ENCODE measurements around the gene PPM1N. TPM values are rescaled to one million over a fixed set of nuclear protein-coding genes. Genes with fewer than 3 reads are reported as not detected.

The PPM1N gene
- polyA plus RNA-seq, 4 donors: 0.22 to 0.62 (median 0.34) TPM

DNA sequence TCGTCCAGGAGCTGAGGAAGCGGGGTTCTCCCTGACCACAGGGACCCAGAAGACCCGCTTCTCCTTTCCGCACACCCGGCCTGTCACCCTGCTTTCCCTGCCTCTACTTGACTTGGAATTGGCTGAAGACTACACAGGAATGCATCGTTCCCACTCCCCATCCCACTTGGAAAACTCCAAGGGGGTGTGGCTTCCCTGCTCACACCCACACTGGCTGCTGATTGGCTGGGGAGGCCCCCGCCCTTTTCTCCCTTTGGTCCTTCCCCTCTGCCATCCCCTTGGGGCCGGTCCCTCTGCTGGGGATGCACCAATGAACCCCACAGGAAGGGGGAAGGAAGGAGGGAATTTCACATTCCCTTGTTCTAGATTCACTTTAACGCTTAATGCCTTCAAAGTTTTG, 27.9 kb downstream of the PPM1N start:
- no peak for DNase-seq (ENCODE audit: low read depth in 4 of 4, low spot score in 2 of 4)

DNA sequence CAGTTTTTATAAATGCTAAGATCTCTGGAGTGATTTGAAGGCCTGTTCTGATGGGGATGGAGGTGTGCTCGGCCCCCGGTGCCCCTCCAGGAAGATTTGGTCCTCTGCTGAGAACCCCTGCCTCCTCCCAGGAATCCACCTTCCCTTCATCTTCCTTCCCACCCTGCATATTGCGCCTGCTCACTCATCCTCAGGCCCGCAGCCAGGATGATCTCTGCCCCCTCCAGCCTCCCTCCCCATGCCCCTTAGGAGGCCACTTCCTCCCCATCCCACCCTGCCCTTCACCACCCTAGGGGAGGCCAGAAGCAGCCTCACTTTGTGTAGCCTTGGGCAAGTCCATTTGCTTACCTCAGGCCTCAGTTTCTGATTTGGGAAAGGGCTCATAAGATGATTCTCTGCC, 28.7 kb downstream of the PPM1N start:
- DNase-seq (ENCODE audit: low read depth in 4 of 4, low spot score in 2 of 4): no peak

GRCh38 chr19:45527731-45528130, 29.5 kb downstream of the PPM1N start:
- no peak for DNase-seq (ENCODE audit: low read depth in 4 of 4, low spot score in 2 of 4)

DNA sequence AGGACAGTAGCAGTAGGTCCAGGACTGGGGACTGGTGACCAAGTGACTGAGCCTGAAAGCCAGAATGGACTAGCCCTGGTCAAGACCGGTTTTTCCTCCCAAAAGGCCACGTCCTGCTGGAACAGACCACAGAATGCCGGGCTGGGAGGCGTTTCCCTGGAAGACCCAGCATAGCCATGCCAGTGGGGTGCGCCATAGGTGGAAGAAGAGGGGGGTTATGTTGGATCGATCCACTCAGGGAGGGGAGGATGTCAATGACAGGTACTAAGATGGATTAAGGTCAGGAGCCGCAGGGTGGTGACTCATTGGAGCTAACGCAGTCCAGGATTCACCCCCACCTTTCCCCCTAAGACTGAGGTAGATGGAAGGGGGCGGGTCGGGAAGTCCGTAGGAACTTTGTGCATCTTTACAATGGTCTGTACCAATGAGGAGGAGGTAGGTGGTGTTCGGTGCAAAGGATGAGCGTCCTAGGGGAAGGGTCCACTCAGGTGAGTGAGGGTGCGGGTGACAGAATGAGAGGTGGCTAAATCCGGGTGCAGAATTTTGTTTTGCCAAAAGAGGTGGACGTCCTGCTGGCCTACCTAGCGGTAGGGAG, 30.0 kb downstream of the PPM1N start:
- DNase-seq (ENCODE audit: low read depth in 4 of 4, low spot score in 2 of 4): no peak

DNA sequence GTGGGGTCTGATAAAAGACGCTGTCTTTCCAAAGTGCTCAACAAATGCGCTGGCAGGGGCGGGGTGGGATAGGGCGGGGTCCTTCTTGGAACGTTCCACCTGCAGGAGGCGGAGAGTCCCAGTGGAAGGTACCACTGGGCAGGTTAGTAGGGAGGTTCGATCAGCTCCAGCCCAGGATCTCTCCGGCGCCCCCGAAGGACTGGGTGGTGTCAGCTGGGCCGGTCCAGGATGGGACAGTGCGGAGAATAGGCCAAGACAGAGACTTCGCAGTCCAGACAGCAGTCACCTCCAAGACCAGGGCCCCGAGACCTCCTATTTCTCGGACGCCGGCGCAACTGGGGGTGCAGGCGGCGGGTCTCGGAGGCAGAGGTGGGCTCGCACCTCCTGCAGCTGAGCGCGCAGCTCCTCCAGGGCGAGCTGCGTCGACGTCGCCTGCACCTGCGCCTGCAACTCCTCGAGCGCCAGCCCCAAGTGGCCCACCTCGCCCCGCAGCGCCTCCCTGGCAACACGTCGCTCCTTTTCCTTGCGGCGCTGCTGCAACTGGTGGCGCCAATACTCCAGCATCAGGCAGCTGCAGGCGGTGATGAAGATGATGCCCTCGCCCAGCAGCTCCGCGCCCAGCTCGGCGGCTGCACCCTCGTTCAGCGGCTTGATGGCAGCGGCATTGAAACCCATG, 30.6 kb downstream of the PPM1N start:
- no peak for DNase-seq (ENCODE audit: low read depth in 4 of 4, low spot score in 2 of 4)

DNA sequence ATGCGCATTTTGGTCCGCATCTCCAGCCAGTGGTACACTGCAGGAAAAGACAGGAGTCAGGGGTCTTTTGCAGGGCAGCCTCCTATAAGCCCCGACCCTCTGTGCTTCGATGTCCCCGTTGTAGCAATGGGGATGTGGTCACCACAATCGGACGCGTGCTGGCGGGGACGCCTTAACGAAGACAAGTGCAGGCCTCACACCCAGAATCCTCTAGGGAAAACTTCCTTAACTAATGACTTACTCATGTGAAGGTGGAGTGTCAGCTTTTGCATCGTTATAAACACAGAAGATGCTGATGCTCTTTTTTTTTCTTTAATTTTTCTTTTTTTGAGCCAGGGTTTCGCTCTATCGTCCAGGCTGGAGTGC, 31.2 kb downstream of the PPM1N start:
- DNase-seq (ENCODE audit: low read depth in 4 of 4, low spot score in 2 of 4): no peak

DNA sequence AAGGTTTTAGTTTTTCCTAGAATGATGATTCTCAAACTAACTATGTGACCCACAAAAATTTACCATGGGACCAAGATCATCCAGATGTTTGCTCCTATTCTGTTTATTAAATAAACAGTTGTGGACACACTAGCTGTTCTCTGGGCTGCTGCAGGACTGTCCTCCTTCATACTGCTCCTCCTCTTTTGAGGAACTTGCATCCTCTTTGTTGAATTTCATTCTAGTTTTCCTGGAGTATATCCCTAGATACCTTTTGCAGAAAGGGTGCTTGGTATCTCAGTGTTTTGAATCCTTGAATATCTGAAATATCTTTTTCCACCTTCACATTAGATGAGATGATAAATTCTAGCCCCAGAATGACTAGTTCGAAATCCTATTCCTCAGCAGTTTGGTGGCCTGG, 33.1 kb downstream of the PPM1N start:
- DNase-seq (ENCODE audit: low read depth in 4 of 4, low spot score in 2 of 4): no peak

DNA sequence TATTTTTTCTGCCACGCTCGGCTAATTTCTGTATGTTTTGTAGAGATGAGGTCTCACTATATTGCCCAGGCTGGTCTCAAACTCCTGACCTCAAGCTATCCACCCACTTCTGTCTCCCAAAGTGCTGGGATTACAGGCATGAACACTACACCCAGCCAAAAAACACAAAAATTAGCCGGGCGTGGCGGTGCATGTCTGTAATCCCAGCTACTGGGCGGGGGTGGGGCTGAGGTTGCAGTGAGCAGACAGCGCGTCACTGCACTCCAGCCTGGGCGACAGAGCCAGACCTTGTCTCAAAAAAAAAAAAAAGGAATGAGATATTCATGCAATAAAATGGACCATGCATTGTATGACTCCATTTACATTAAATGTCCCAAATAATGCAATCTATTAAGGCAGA, 41.2 kb downstream of the PPM1N start:
- no peak for DNase-seq (ENCODE audit: low read depth in 4 of 4, low spot score in 2 of 4)

- DNase-seq (ENCODE audit: low read depth in 4 of 4, low spot score in 2 of 4): no peak
Observed at GRCh38 chr19:45542234-45542668, 44.0 kb downstream of the PPM1N start.

GRCh38 chr19:45547211-45547770, 49.0 kb downstream of the PPM1N start:
- no peak for DNase-seq (ENCODE audit: low read depth in 4 of 4, low spot score in 2 of 4)

DNA sequence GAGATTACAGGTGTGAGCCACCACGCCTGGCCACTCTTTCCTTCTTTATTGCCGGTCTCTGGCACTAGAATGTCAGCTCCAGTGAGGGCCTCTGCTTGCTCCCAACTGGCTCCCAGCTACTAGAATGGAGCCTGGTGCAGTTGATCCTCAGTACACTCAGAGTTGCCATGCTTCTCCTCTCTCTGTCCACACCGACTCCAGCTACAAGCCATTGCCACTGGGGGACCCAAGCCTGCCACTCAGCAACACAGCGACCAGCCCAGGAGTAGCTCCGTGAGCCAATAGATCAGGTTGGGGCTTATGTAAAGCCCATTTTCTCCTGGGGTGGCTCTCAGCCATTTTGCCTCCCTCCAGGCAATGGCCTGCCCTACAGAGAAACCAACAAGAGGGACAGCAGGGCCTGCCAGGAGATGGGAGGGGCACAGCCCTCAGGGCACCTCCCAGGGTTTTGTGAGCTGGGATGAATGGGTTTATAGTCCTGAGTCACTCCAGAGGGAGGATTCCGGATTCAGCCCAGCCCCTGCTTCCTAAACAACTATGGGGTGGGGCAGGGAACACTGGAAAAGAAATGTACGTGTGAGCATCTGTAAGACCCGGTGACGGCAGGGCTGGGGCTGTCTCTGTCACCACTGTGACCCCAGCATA, 49.8 kb downstream of the PPM1N start:
- no peak for DNase-seq (ENCODE audit: low read depth in 4 of 4, low spot score in 2 of 4)

Other genes with a start within 250 kb of the PPM1N start
- gene MARK4, start 247.2 kb upstream of the PPM1N start, polyA plus RNA-seq (ENCODE audit: insufficient read length in 4 of 4): 10 to 100 TPM; 34.4 to 41.7 (median 41.1) TPM
- gene CKM, start 175.6 kb upstream of the PPM1N start, polyA plus RNA-seq (ENCODE audit: insufficient read length in 4 of 4): under 1 TPM; 0.29 to 0.88 (median 0.57) TPM
- 1 to 10 TPM in 3 of 4 donors, under 1 TPM in 1; 0.93 to 2.5 (median 1.9) TPM for gene KLC3, start 157.7 kb upstream of the PPM1N start, polyA plus RNA-seq (ENCODE audit: insufficient read length in 4 of 4)
- 10 to 100 TPM; 31.8 to 44.1 (median 36.8) TPM for gene ERCC2, start 127.9 kb upstream of the PPM1N start, polyA plus RNA-seq (ENCODE audit: insufficient read length in 4 of 4)
- 10 to 100 TPM in 2 of 4 donors, 1 to 10 TPM in 2; 7.5 to 16.5 (median 9.7) TPM for gene PPP1R13L, start 93.4 kb upstream of the PPM1N start, polyA plus RNA-seq (ENCODE audit: insufficient read length in 4 of 4)
- gene POLR1G, start 91.8 kb upstream of the PPM1N start, polyA plus RNA-seq (ENCODE audit: insufficient read length in 4 of 4): 1 to 10 TPM; 3.2 to 5.3 (median 4.1) TPM
- 10 to 100 TPM; 69.2 to 98.2 (median 91.8) TPM for gene ERCC1, start 74.5 kb upstream of the PPM1N start, polyA plus RNA-seq (ENCODE audit: insufficient read length in 4 of 4)
- 10 to 100 TPM in 2 of 4 donors, 1 to 10 TPM in 2; 3.2 to 83.2 (median 8.8) TPM for gene FOSB, start 30.4 kb upstream of the PPM1N start, polyA plus RNA-seq (ENCODE audit: insufficient read length in 4 of 4)
- 1 to 10 TPM; 7.2 to 9.6 (median 8.8) TPM for gene RTN2, start 1.4 kb upstream of the PPM1N start, polyA plus RNA-seq (ENCODE audit: insufficient read length in 4 of 4)
- gene VASP, start 9.0 kb downstream of the PPM1N start, polyA plus RNA-seq (ENCODE audit: insufficient read length in 4 of 4): 10 to 100 TPM; 46.7 to 61.9 (median 48.8) TPM
- gene OPA3, start 86.4 kb downstream of the PPM1N start, polyA plus RNA-seq (ENCODE audit: insufficient read length in 4 of 4): 10 to 100 TPM in 3 of 4 donors, 1 to 10 TPM in 1; 9.7 to 13.3 (median 10.6) TPM
- 1 to 10 TPM; 3.7 to 5.4 (median 4.2) TPM for gene GPR4, start 103.8 kb downstream of the PPM1N start, polyA plus RNA-seq (ENCODE audit: insufficient read length in 4 of 4)
- 10 to 100 TPM; 17.7 to 30.8 (median 23.5) TPM for gene EML2, start 141.0 kb downstream of the PPM1N start, polyA plus RNA-seq (ENCODE audit: insufficient read length in 4 of 4)
- gene GIPR, start 169.8 kb downstream of the PPM1N start, polyA plus RNA-seq (ENCODE audit: insufficient read length in 4 of 4): 1 to 10 TPM in 2 of 4 donors, under 1 TPM in 2; 0.59 to 1.8 (median 0.89) TPM
- gene SNRPD2, start 193.5 kb downstream of the PPM1N start, polyA plus RNA-seq (ENCODE audit: insufficient read length in 4 of 4): 100 to 1,000 TPM; 268 to 441 (median 342) TPM
- 10 to 100 TPM in 2 of 4 donors, 1 to 10 TPM in 2; 7.2 to 13.5 (median 10.8) TPM for gene QPCTL, start 194.2 kb downstream of the PPM1N start, polyA plus RNA-seq (ENCODE audit: insufficient read length in 4 of 4)
- gene FBXO46, start 232.5 kb downstream of the PPM1N start, polyA plus RNA-seq (ENCODE audit: insufficient read length in 4 of 4): 10 to 100 TPM; 10.7 to 24.0 (median 20.3) TPM
- gene MEIOSIN, start 235.0 kb downstream of the PPM1N start, polyA plus RNA-seq (ENCODE audit: insufficient read length in 4 of 4): not detected